GM08714 (cell line): ENCODE data around the gene LATS1.

Source experiments
- H3K4me3 ChIP-seq: fragments of 200-500 bp; sonication (Bioruptor generic); 2 replicates; pipeline ENCODE4 v1.5.1; 2014; ENCODE audit warnings: mild to moderate bottlenecking, low read length, inconsistent platforms
- ZNF274 ChIP-seq: IDR thresholded peaks from 2 replicates; pipeline ENCODE4 v1.6.1; 2012; ENCODE audit warnings: mild to moderate bottlenecking, low read depth, low read length

The LATS1 gene

DNA sequence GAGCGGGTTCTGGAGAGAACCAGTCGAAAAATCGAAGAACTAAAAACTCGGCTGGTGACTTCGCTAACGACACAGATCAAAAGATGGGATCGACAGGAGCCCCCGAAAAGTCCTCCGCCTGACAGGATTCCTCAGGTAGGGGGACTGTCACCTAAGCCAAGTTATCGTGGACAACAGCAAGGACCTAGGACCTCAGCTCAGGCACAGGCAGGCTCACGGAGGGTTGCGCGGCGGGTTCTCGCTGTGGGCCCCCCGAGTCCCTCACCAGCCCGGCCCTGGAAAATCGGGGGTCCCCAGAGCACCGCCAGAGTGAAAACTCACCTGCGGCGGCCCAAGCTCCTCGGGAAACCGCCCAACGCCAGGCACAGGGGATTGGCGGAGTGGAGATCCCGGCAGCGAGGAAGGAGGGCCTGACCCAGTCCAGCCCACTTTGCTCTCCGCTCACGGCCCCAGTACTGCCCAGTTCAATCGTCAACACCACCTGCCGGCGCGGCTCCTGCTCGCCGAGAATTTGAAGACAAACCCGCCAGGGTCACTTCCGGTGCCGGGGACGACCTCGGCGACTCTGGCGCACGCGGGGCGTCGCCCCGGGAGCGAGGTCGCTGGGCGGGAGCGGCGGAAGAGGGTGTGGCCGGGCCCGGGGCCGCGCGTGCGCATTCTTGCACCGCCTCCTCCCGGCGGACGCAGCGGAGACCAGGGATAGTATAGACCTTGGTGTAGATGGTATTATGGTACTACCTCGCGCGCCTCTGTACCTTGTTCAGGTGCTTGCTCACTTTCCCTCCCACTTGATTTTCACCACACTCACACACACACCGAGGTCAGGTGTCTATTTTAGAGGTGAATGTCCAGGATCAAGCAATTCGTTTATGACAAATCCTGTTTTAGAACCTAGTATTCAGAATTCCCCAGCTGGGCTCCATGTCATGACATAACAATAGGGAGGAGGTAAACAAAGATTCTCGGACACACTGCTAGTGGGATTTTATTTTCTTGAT, 69.5 kb downstream of the LATS1 start, which contains the start of gene KATNA1:
Gene KATNA1, minus strand, starts transcription at position 567 of the 998 bp plus-strand sequence. CDS start 10,167 bp downstream, outside the sequence.
- no peak for TF ChIP-seq ZNF274

DNA sequence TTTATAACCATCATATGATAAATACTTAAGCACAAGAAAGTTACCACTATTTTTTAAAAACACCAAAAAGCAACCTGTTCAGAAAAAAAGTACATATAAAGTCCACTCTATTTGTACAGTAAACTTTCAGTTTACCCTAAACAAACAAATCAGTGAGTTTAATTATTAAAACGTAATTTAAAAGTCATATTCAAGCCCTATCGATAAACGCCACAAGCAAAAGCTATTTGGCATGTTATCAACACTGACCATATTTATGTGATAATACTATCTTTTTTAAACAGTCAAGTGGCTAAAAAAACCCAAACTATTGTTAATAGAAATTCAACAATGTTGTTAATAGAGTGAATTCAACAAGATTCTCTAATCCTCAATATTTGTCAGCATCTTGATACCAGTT, 71.3 kb downstream of the LATS1 start:
- TF ChIP-seq ZNF274 = no peak
- peak overlapping the region; percentile 95; the same call in 1 of the 2 replicates for H3K4me3 ChIP-seq

More for the DNA sequence above, 69.5 kb downstream of the LATS1 start, which contains the start of gene KATNA1:
- peak within 1 kb of the TSS; percentile 95 for H3K4me3 ChIP-seq

- H3K4me3 ChIP-seq = no peak overlapping the region
- TF ChIP-seq ZNF274 = no peak
Observed at GRCh38 chr6:149642829-149643580, 74.9 kb downstream of the LATS1 start.

DNA sequence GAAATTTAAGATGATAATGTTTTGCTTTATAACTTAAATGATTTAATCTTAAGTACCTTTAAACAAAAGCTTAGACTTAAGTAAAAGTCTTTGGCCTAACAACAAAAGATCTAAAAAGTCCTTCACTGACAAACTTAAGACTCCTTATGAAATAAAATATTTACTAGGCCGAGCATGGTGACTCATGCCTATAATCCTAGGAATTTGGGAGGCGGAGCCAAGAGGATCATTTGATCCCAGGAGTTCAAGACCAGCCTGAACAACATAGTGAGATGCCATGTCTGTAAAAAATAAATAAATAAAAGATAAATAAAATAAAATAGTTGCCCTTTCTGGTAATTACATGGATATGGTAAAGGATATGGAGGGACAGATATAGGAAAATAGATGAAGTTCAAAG, 81.8 kb downstream of the LATS1 start:
- TF ChIP-seq ZNF274 = no peak
- no peak overlapping the region for H3K4me3 ChIP-seq

GRCh38 chr6:149634315-149634714, 83.6 kb downstream of the LATS1 start:
- no peak for TF ChIP-seq ZNF274

GRCh38 chr6:149628875-149629510, 88.9 kb downstream of the LATS1 start:
- H3K4me3 ChIP-seq = no peak overlapping the region
- no peak for TF ChIP-seq ZNF274

More at GRCh38 chr6:149634315-149634714, 83.6 kb downstream of the LATS1 start:
- no peak overlapping the region for H3K4me3 ChIP-seq

- no peak overlapping the region for H3K4me3 ChIP-seq
- no peak for TF ChIP-seq ZNF274
Observed at GRCh38 chr6:149627672-149628071, 90.2 kb downstream of the LATS1 start.

DNA sequence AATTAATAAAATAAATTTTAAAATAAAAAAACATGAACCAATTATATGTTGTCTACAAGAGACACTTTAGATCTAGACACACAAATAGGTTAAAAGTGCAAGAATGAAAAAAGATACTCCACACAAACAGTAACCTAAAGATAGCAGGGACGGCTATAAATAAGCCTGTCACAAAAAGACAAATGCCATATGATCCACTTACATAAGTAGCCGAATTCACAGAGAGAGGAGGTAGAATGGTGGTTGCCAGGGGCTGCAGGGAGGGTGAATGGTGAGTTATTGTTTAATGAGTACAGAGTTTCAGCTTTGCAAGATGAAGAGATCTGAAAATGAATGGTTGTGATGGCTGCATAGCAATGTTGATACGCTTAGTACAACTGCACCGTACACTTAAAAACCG, 102.1 kb downstream of the LATS1 start:
- no peak for TF ChIP-seq ZNF274
- H3K4me3 ChIP-seq = no peak overlapping the region

GRCh38 chr6:149614337-149614736, 103.6 kb downstream of the LATS1 start:
- TF ChIP-seq ZNF274 = no peak
- H3K4me3 ChIP-seq = no peak overlapping the region

GRCh38 chr6:149608381-149608982, 109.4 kb downstream of the LATS1 start:
- no peak overlapping the region for H3K4me3 ChIP-seq
- no peak for TF ChIP-seq ZNF274
